SK-N-SH treated with all-trans-retinoic acid at 6 μM for 48 hours (cell line): ENCODE measurements around the gene TM4SF20.

Experiments
- ATAC-seq: fragments of 200-7000 bp; cut with Tn5 transposase; 3 replicates; pipeline ENCODE4 v1.9.1; 2020; ENCODE audit warnings: mild to moderate bottlenecking, moderate library complexity
- ARNTL ChIP-seq: fragments of 450-650 bp; formaldehyde crosslinking; IDR thresholded peaks from 2 replicates; pipeline ENCODE4 v1.5.0; 2020; ENCODE audit warnings: low read depth, mild to moderate bottlenecking, moderate library complexity, borderline replicate concordance
- BACH2 ChIP-seq: fragments of 250-450 bp; sonication (Bioruptor Pico); IDR thresholded peaks from 2 replicates; pipeline ENCODE4 v1.9.0; 2021; ENCODE audit warnings: mild to moderate bottlenecking, borderline replicate concordance
- CSDC2 ChIP-seq: fragments of 250-450 bp; sonication (Bioruptor Pico); IDR thresholded peaks from 2 replicates; pipeline ENCODE4 v1.5.0; 2020; ENCODE audit warnings: mild to moderate bottlenecking, moderate library complexity
- CSRNP3 ChIP-seq: fragments of 250-450 bp; sonication (Bioruptor Pico); IDR thresholded peaks from 2 replicates; pipeline ENCODE4 v1.5.1; 2021; ENCODE audit warnings: mild to moderate bottlenecking, moderate library complexity
- ESRRG ChIP-seq: fragments of 250-450 bp; sonication (Bioruptor Pico); IDR thresholded peaks from 2 replicates; pipeline ENCODE4 v1.6.1; 2021; ENCODE audit warnings: mild to moderate bottlenecking
- POU6F1 ChIP-seq: fragments of 250-450 bp; sonication (Bioruptor Pico); IDR thresholded peaks from 2 replicates; pipeline ENCODE4 v1.8.0; 2021; ENCODE audit warnings: low read depth, mild to moderate bottlenecking, moderate library complexity, borderline replicate concordance
- PPARA ChIP-seq: fragments of 250-450 bp; sonication (Bioruptor Pico); IDR thresholded peaks from 2 replicates; pipeline ENCODE4 v1.5.0; 2020; ENCODE audit warnings: mild to moderate bottlenecking, borderline replicate concordance
- SNAI2 ChIP-seq: fragments of 250-450 bp; sonication (Bioruptor Pico); IDR thresholded peaks from 2 replicates; pipeline ENCODE4 v1.5.0; 2020; ENCODE audit warnings: mild to moderate bottlenecking, moderate library complexity
- TCF4 ChIP-seq: fragments of 250-450 bp; sonication (Bioruptor Pico); IDR thresholded peaks from 2 replicates; pipeline ENCODE4 v1.8.0; 2021; ENCODE audit warnings: mild to moderate bottlenecking, moderate library complexity, borderline replicate concordance
- ZFP3 ChIP-seq: fragments of 250-450 bp; sonication (Bioruptor Pico); IDR thresholded peaks from 2 replicates; pipeline ENCODE4 v1.5.0; 2020; ENCODE audit warnings: mild to moderate bottlenecking, moderate library complexity
- ZNF565 ChIP-seq: fragments of 450-650 bp; formaldehyde crosslinking; conservative IDR thresholded peaks from 2 replicates; pipeline ENCODE4 v1.5.0; 2020; ENCODE audit warnings: low read depth, mild to moderate bottlenecking, moderate library complexity
- ZNF8 ChIP-seq: fragments of 450-650 bp; formaldehyde crosslinking; IDR thresholded peaks from 2 replicates; pipeline ENCODE4 v1.5.0; 2020; ENCODE audit warnings: mild to moderate bottlenecking, moderate library complexity
- TF ChIP-seq, protein P1 (sequence below): fragments of 250-450 bp; sonication (Bioruptor Pico); IDR thresholded peaks from 2 replicates; pipeline ENCODE4 v1.5.1; 2020; ENCODE audit warnings: low read depth, mild to moderate bottlenecking, moderate library complexity
- TF ChIP-seq, protein P2 (sequence below): fragments of 250-450 bp; sonication (Bioruptor Pico); IDR thresholded peaks from 2 replicates; pipeline ENCODE4 v1.8.0; 2020; ENCODE audit warnings: mild to moderate bottlenecking, moderate library complexity, borderline replicate concordance
- TF ChIP-seq, protein P3 (sequence below): fragments of 250-450 bp; sonication (Bioruptor Pico); IDR thresholded peaks from 2 replicates; pipeline ENCODE4 v1.5.0; 2020; ENCODE audit warnings: mild to moderate bottlenecking, moderate library complexity

TM4SF20 gene

GRCh38 chr2:227401550-227401949 lies 22.4 kb upstream of the TM4SF20 start (continued):
- TF ChIP-seq, protein P1, sequence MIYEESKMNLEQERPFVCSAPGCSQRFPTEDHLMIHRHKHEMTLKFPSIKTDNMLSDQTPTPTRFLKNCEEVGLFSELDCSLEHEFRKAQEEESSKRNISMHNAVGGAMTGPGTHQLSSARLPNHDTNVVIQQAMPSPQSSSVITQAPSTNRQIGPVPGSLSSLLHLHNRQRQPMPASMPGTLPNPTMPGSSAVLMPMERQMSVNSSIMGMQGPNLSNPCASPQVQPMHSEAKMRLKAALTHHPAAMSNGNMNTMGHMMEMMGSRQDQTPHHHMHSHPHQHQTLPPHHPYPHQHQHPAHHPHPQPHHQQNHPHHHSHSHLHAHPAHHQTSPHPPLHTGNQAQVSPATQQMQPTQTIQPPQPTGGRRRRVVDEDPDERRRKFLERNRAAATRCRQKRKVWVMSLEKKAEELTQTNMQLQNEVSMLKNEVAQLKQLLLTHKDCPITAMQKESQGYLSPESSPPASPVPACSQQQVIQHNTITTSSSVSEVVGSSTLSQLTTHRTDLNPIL (CRISPR knock-in tag) = no peak
- TF ChIP-seq BACH2 (CRISPR knock-in tag) = no peak
- TF ChIP-seq PPARA (CRISPR knock-in tag) = no peak

- ATAC-seq = no peak
- TF ChIP-seq SNAI2 (CRISPR knock-in tag) (no peak), ZNF565 (CRISPR knock-in tag) (no peak), CSDC2 (CRISPR knock-in tag) (no peak), CSRNP3 (CRISPR knock-in tag) (no peak), BACH2 (CRISPR knock-in tag) (no peak), POU6F1 (no peak), ZNF8 (CRISPR knock-in tag) (no peak)
- TF ChIP-seq, protein P1 (CRISPR knock-in tag) = no peak
- TF ChIP-seq, protein P2, sequence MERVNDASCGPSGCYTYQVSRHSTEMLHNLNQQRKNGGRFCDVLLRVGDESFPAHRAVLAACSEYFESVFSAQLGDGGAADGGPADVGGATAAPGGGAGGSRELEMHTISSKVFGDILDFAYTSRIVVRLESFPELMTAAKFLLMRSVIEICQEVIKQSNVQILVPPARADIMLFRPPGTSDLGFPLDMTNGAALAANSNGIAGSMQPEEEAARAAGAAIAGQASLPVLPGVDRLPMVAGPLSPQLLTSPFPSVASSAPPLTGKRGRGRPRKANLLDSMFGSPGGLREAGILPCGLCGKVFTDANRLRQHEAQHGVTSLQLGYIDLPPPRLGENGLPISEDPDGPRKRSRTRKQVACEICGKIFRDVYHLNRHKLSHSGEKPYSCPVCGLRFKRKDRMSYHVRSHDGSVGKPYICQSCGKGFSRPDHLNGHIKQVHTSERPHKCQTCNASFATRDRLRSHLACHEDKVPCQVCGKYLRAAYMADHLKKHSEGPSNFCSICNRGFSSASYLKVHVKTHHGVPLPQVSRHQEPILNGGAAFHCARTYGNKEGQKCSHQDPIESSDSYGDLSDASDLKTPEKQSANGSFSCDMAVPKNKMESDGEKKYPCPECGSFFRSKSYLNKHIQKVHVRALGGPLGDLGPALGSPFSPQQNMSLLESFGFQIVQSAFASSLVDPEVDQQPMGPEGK (CRISPR knock-in tag) = no peak
These were observed 19.9 kb upstream of the TM4SF20 start for GRCh38 chr2:227398684-227399670.

- TF ChIP-seq CSRNP3 (CRISPR knock-in tag) = no peak
- TF ChIP-seq, protein P3, sequence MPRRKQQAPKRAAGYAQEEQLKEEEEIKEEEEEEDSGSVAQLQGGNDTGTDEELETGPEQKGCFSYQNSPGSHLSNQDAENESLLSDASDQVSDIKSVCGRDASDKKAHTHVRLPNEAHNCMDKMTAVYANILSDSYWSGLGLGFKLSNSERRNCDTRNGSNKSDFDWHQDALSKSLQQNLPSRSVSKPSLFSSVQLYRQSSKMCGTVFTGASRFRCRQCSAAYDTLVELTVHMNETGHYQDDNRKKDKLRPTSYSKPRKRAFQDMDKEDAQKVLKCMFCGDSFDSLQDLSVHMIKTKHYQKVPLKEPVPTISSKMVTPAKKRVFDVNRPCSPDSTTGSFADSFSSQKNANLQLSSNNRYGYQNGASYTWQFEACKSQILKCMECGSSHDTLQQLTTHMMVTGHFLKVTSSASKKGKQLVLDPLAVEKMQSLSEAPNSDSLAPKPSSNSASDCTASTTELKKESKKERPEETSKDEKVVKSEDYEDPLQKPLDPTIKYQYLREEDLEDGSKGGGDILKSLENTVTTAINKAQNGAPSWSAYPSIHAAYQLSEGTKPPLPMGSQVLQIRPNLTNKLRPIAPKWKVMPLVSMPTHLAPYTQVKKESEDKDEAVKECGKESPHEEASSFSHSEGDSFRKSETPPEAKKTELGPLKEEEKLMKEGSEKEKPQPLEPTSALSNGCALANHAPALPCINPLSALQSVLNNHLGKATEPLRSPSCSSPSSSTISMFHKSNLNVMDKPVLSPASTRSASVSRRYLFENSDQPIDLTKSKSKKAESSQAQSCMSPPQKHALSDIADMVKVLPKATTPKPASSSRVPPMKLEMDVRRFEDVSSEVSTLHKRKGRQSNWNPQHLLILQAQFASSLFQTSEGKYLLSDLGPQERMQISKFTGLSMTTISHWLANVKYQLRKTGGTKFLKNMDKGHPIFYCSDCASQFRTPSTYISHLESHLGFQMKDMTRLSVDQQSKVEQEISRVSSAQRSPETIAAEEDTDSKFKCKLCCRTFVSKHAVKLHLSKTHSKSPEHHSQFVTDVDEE (CRISPR knock-in tag) = no peak
- TF ChIP-seq, all 23 proteins: peak for 0
- no peak for ATAC-seq
These were observed 18.5 kb upstream of the TM4SF20 start for GRCh38 chr2:227397562-227397961.

GRCh38 chr2:227395556-227395955 lies 16.4 kb upstream of the TM4SF20 start:
- no peak for ATAC-seq
- no peak for TF ChIP-seq POU6F1
- no peak for TF ChIP-seq CSRNP3 (CRISPR knock-in tag)
- TF ChIP-seq ESRRG (CRISPR knock-in tag) = no peak
- TF ChIP-seq, protein P1 (CRISPR knock-in tag) = no peak
- TF ChIP-seq SNAI2 (CRISPR knock-in tag) = no peak
- TF ChIP-seq TCF4 (CRISPR knock-in tag) = no peak
- TF ChIP-seq ARNTL (CRISPR knock-in tag) = no peak
- no peak for TF ChIP-seq CSDC2 (CRISPR knock-in tag)
- TF ChIP-seq ZFP3 (CRISPR knock-in tag) = no peak
